ENCODE data around the gene KIAA0232.

DNA sequence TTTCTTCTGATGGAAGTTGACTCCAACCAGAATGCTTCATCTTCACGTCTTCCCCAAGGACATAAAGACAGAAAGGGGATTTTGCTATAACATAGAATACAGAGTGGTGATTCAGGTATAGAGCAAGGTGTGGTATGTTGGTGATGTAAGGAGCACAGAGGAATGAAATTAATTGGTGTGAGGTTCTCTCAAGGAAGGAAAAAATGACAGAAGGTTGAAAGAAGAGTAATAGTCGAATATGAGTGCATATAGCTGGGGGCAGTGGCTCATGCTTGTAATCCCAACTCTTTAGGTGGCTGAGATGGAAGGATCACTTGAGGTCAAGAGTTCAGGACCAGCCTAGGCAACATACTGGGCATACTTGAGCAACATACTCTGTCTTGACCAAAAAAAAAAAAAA, 20.1 kb downstream of the KIAA0232 start:
- TF ChIP-seq, protein P1, sequence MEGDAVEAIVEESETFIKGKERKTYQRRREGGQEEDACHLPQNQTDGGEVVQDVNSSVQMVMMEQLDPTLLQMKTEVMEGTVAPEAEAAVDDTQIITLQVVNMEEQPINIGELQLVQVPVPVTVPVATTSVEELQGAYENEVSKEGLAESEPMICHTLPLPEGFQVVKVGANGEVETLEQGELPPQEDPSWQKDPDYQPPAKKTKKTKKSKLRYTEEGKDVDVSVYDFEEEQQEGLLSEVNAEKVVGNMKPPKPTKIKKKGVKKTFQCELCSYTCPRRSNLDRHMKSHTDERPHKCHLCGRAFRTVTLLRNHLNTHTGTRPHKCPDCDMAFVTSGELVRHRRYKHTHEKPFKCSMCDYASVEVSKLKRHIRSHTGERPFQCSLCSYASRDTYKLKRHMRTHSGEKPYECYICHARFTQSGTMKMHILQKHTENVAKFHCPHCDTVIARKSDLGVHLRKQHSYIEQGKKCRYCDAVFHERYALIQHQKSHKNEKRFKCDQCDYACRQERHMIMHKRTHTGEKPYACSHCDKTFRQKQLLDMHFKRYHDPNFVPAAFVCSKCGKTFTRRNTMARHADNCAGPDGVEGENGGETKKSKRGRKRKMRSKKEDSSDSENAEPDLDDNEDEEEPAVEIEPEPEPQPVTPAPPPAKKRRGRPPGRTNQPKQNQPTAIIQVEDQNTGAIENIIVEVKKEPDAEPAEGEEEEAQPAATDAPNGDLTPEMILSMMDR (IDR thresholded peaks at IDR 0.05; ENCODE audit: low read length), result no peak
- TF ChIP-seq EZH2phosphoT487 (IDR thresholded peaks at IDR 0.05; ENCODE audit: low read length), result no peak
